Progenitor cell of endocrine pancreas (in vitro differentiated cells): ENCODE data around the gene FUNDC2. TPM values are rescaled to one million over a fixed set of nuclear protein-coding genes. Genes with fewer than 3 reads are reported as not detected.

Source experiments
- DNase-seq: peaks from one replicate; pipeline ENCODE4 v3.0.0; 2021; ENCODE audit warnings: low spot score; ENCODE audit not compliant: unreplicated experiment
- H3K27ac Mint-ChIP-seq: 2 replicates; pipeline ENCODE4 v1.8.0; 2021; ENCODE audit warnings: mild to moderate bottlenecking, moderate library complexity, mixed read lengths
- H3K27me3 Mint-ChIP-seq: 2 replicates; pipeline ENCODE4 v1.8.0; 2021; ENCODE audit warnings: mixed read lengths
- H3K36me3 Mint-ChIP-seq: 2 replicates; pipeline ENCODE4 v1.8.0; 2022; ENCODE audit warnings: mixed read lengths; ENCODE audit not compliant: insufficient read depth
- H3K4me1 Mint-ChIP-seq: 2 replicates; pipeline ENCODE4 v1.8.0; 2021; ENCODE audit warnings: low read depth, mixed read lengths
- H3K4me3 Mint-ChIP-seq: 2 replicates; pipeline ENCODE4 v1.8.0; 2021; ENCODE audit warnings: low read depth, mild to moderate bottlenecking, moderate library complexity, mixed read lengths
- H3K9me3 Mint-ChIP-seq: 2 replicates; pipeline ENCODE4 v1.8.0; 2021; ENCODE audit warnings: low read depth, mixed read lengths
- CTCF ChIP-seq: fragments of 200-600 bp; sonication (generic); IDR thresholded peaks from one replicate; pipeline ENCODE4 v1.5.0; 2021; ENCODE audit warnings: antibody characterized with exemption, mild to moderate bottlenecking; ENCODE audit not compliant: unreplicated experiment
- total RNA-seq: library from RNA; stranded (reverse); gene quantifications from 2 replicates; pipeline ENCODE4 v1.2.1, GENCODE V29; 2021

Gene FUNDC2
- total RNA-seq, 1 donor from 2014 or later: 92.8 TPM

- Mint-ChIP-seq H3K9me3 (peaks cover 10% of the 10 kb centered on the region), H3K4me1 (peaks cover 11% of the 10 kb centered on the region), H3K27me3 (no peaks in the 10 kb centered on the region), H3K27ac (peak overlapping the region; percentile 97), H3K36me3 (peaks cover 2% of the 10 kb centered on the region), H3K4me3 (peak overlapping the region; percentile 86)
- TF ChIP-seq CTCF: no peak
- no peak for DNase-seq
Measured at GRCh38 chrX:155027509-155028066, 944 bp downstream of the FUNDC2 start.

GRCh38 chrX:155028129-155028528, 1.5 kb downstream of the FUNDC2 start:
- Mint-ChIP-seq H3K27ac (peak overlapping the region; percentile 97), H3K36me3 (peaks cover 2% of the 10 kb centered on the region), H3K27me3 (no peaks in the 10 kb centered on the region), H3K4me1 (peaks cover 10% of the 10 kb centered on the region), H3K4me3 (peak overlapping the region; percentile 86), H3K9me3 (peaks cover 9% of the 10 kb centered on the region)
- TF ChIP-seq CTCF: no peak
- no peak for DNase-seq

GRCh38 chrX:155028877-155029291, 2.2 kb downstream of the FUNDC2 start:
- H3K4me3 Mint-ChIP-seq: peak overlapping the region; percentile 51
- no peak for DNase-seq
- peaks cover 7% of the 10 kb centered on the region for H3K4me1 Mint-ChIP-seq
- H3K36me3 Mint-ChIP-seq: peaks cover 2% of the 10 kb centered on the region
- no peaks in the 10 kb centered on the region for H3K27me3 Mint-ChIP-seq
- H3K9me3 Mint-ChIP-seq: peaks cover 6% of the 10 kb centered on the region
- TF ChIP-seq CTCF: no peak
- peak overlapping the region; percentile 90 for H3K27ac Mint-ChIP-seq

- Mint-ChIP-seq H3K4me1 (peaks cover 7% of the 10 kb centered on the region), H3K27ac (no peak overlapping the region), H3K4me3 (no peak overlapping the region), H3K36me3 (peaks cover 18% of the 10 kb centered on the region), H3K9me3 (peaks cover 24% of the 10 kb centered on the region), H3K27me3 (no peaks in the 10 kb centered on the region)
- DNase-seq: no peak
- TF ChIP-seq CTCF: no peak
Measured at GRCh38 chrX:155031657-155032056, 5.0 kb downstream of the FUNDC2 start.

GRCh38 chrX:155035688-155036087, 9.0 kb downstream of the FUNDC2 start:
- Mint-ChIP-seq H3K27me3 (no peaks in the 10 kb centered on the region), H3K4me3 (no peak overlapping the region), H3K9me3 (peaks cover 45% of the 10 kb centered on the region), H3K36me3 (peaks cover 27% of the 10 kb centered on the region), H3K27ac (no peak overlapping the region), H3K4me1 (no peaks in the 10 kb centered on the region)
- DNase-seq: no peak
- no peak for TF ChIP-seq CTCF
